GM20000 (cell line): ENCODE measurements around the gene QKI.

Source experiments
- DNase-seq: peaks from one replicate; pipeline ENCODE4 v3.0.0; 2012; ENCODE audit warnings: low spot score
- CTCF ChIP-seq: IDR thresholded peaks from 2 replicates; pipeline ENCODE4 v1.5.1; 2012; ENCODE audit warnings: mild to moderate bottlenecking, control low read depth; ENCODE audit errors: extremely low read depth, missing control alignments

QKI gene

DNA sequence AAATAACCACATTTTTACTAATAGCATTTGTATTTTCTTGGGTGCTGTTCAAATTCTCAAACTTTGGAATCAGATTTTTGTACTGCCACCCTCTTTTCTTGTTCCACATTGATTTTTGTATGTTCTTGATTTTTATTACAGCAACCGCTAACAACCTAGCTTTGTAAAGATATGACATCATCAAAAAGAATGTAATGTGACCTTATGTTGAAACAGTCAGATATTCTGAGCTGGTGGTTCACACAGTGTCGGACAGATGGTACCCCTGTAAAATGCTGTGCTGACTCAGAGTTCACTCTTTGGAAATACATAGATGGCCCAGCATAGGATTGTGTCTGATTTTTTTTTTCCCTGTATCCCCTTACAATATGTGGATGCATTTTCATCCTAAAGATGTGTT is 118.9 kb downstream of the QKI start:
- DNase-seq: no peak
- no peak for TF ChIP-seq CTCF

GRCh38 chr6:163536770-163537169 is 122.3 kb downstream of the QKI start:
- TF ChIP-seq CTCF: no peak
- no peak for DNase-seq

- TF ChIP-seq CTCF: no peak
- DNase-seq: no peak
These were observed 123.8 kb downstream of the QKI start for GRCh38 chr6:163538331-163538730.

GRCh38 chr6:163539101-163539762 is 124.7 kb downstream of the QKI start:
- DNase-seq: no peak
- TF ChIP-seq CTCF: no peak

DNA sequence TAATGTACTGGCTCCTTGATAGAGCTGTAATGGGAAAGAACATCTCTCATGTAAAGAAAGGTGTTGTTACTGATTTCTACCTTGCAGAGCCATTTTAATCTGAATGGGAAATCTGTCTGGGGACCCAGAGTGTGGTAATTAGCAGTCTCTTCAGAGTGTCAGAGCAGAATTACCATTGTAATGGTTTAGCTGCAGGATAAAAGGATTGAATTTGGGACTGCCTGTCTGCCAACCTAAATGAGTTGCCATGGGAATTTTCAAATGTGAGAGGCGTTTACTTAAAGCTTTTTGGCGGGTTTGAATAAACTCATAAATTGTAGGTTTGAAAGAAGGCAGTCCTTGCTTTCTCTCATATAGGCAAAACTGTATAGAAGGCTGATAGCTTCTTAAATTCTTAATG is 128.8 kb downstream of the QKI start:
- TF ChIP-seq CTCF: no peak
- DNase-seq: no peak

- no peak for TF ChIP-seq CTCF
- DNase-seq: no peak
These were observed 130.9 kb downstream of the QKI start for GRCh38 chr6:163545370-163545769.

GRCh38 chr6:163547287-163547686 is 132.8 kb downstream of the QKI start:
- no peak for TF ChIP-seq CTCF
- DNase-seq: no peak
